ENCODE data around the gene PLA2R1.

The PLA2R1 gene

DNA sequence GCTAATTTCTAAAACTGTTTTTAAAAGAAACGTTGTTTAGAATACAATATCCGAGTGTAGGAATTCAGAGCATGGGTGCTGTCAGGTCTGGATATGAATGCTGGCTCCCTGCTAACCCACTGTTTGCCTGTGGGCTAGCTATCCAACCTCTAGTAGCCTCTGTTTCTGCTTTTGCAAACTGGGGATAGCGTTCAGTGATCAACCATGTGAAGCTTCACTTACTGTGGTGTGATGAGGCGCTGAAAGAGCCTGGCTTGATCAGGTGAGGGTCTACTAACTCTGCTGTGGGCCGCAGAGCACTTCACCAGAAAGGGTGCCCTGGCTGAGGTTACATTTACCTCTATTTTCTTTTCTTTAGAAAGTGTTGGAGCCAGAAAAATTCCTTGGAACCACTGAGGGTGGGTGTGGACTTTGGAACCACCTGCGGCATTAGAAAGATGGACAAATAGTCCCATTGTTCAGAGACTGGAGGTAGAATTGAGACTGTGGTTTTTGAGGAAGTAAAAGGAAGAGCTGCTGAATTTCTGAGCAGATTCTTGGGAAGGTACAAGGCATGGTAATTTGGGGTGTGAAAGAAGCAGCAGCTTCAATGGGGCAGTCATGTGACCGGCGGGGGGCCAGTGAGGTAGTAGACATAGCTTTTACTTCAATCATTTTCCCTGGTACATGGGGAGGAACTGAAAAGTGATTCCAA, 168.1 kb downstream of the PLA2R1 start:
- DNase-seq (ENCODE audit: low spot score), result no peak
- no peak for ATAC-seq (ENCODE audit: low read depth)
- no peaks in the 10 kb centered on the region for H3K9me3 ChIP-seq (ENCODE audit: severe bottlenecking)
- no peak overlapping the region for H3K27ac ChIP-seq (ENCODE audit: poor library complexity, severe bottlenecking)
- TF ChIP-seq, protein P1, sequence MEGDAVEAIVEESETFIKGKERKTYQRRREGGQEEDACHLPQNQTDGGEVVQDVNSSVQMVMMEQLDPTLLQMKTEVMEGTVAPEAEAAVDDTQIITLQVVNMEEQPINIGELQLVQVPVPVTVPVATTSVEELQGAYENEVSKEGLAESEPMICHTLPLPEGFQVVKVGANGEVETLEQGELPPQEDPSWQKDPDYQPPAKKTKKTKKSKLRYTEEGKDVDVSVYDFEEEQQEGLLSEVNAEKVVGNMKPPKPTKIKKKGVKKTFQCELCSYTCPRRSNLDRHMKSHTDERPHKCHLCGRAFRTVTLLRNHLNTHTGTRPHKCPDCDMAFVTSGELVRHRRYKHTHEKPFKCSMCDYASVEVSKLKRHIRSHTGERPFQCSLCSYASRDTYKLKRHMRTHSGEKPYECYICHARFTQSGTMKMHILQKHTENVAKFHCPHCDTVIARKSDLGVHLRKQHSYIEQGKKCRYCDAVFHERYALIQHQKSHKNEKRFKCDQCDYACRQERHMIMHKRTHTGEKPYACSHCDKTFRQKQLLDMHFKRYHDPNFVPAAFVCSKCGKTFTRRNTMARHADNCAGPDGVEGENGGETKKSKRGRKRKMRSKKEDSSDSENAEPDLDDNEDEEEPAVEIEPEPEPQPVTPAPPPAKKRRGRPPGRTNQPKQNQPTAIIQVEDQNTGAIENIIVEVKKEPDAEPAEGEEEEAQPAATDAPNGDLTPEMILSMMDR (IDR thresholded peaks at IDR 0.05; ENCODE audit: poor library complexity, severe bottlenecking), result no peak
- no peaks in the 10 kb centered on the region for H3K36me3 ChIP-seq (ENCODE audit: low read depth)
- H3K27me3 ChIP-seq (ENCODE audit: insufficient read depth, poor library complexity, severe bottlenecking), result no peaks in the 10 kb centered on the region
- H3K4me3 ChIP-seq (ENCODE audit: severe bottlenecking), result no peak overlapping the region
- H3K4me1 ChIP-seq (ENCODE audit: insufficient read depth, poor library complexity, severe bottlenecking), result no peaks in the 10 kb centered on the region

DNA sequence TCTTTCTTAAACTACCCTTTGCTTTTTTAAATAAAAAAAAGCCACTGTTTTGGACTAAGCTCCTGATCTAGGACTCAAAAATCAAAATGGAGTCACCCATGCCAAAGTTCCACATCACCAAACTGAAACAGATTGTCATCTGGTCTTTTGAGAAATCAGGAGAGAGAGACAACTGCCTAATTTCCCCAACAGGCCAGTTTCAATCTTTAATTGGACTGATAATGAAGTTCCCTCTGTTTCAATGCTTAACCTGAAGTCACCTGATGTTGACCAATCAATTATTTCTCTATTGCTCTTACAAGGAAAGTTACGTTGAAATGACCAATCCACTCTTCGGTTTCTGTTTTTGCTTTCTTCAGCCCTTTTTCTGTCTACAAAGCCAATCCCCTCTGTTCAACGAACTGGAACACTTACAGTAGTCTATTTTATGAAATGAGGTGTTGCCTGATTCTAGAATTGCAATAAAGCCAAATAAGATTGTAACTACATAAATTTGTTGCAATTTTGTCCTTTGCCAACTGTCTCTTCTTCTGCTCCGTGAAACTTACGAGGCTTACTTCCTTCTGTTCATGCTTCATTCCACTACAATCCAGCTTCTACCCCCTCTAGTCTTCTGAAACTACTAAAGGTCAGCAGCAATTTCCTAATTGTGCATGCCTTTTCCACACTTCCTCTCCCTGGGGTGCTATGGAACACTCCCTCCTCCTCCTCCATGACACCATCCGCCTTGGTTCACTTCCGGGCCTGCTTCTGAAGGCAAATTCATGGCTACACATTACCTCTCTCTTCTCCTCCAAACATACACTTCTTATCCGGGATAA, 169.2 kb downstream of the PLA2R1 start:
- H3K36me3 ChIP-seq (ENCODE audit: low read depth), result no peaks in the 10 kb centered on the region
- H3K27me3 ChIP-seq (ENCODE audit: insufficient read depth, poor library complexity, severe bottlenecking), result no peaks in the 10 kb centered on the region
- H3K4me3 ChIP-seq (ENCODE audit: severe bottlenecking), result no peak overlapping the region
- ATAC-seq (ENCODE audit: low read depth) (no peak), DNase-seq (ENCODE audit: low spot score) (no peak)
- H3K9me3 ChIP-seq (ENCODE audit: severe bottlenecking), result no peaks in the 10 kb centered on the region
- H3K27ac ChIP-seq (ENCODE audit: poor library complexity, severe bottlenecking), result no peak overlapping the region
- TF ChIP-seq, protein P1 (IDR thresholded peaks at IDR 0.05; ENCODE audit: poor library complexity, severe bottlenecking), result no peak
- no peaks in the 10 kb centered on the region for H3K4me1 ChIP-seq (ENCODE audit: insufficient read depth, poor library complexity, severe bottlenecking)

DNA sequence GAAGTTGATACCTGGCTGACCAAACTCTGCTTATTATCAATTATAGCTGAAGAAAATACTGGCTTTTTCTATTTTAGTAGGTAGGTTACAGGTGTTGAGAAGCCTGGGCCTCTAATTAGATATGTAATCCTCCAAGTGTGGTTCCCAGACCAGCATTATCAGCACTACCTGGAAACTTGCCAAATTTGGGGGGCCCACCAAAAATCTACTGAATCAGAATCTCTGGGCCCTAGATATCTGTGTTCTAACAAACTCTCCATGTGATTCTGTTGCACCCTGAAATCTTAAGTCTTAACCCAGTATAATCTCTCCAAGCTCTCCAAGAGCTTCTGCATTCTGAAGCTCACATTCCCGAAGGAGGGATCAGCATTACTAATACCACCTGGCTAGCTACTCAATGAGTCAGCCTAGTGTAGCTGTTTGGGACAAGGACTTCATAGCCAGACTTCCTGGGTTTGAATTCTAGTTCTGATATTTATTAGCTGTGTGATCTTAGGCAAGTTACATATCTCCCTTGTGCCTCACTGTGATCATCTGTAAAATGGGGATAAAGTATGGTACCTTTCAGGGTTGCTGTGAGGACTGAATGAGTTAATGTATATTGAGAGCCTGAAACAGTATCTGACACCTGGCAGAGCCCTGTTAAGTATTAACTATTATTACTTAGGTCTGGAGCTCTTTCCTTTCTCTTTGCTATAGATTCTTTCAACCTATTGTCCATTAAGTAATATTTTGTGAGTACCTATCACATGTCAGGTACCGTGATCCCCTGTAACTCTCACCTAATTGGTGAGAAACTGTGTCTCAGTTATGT, 170.3 kb downstream of the PLA2R1 start:
- peak; percentile 89 for ATAC-seq (ENCODE audit: low read depth)
- TF ChIP-seq, protein P1 (IDR thresholded peaks at IDR 0.05; ENCODE audit: poor library complexity, severe bottlenecking), result no peak
- H3K4me3 ChIP-seq (ENCODE audit: severe bottlenecking), result no peak overlapping the region

DNA sequence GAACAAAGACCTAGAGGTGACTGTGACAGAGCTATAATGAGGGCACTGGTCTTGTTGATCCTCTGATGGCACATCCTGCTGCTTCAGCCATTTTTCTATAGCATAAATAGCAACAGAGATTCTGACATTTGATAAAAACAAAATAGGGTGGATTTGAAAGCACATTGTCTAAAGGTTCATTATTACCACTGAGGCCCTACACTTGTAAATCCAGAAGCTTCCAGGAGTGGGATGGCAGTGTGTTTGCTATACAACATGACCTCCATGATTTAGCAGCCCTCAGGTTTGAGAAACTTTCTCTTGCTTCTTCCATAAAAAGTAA, 171.2 kb downstream of the PLA2R1 start:
- H3K4me1 ChIP-seq (ENCODE audit: insufficient read depth, poor library complexity, severe bottlenecking), result no peaks in the 10 kb centered on the region

More for the DNA sequence above, 170.3 kb downstream of the PLA2R1 start:
- DNase-seq (ENCODE audit: low spot score), result no peak
- Histone ChIP-seq H3K27ac (ENCODE audit: poor library complexity, severe bottlenecking) (no peak overlapping the region), H3K9me3 (ENCODE audit: severe bottlenecking) (no peaks in the 10 kb centered on the region), H3K4me1 (ENCODE audit: insufficient read depth, poor library complexity, severe bottlenecking) (no peaks in the 10 kb centered on the region), H3K36me3 (ENCODE audit: low read depth) (no peaks in the 10 kb centered on the region), H3K27me3 (ENCODE audit: insufficient read depth, poor library complexity, severe bottlenecking) (no peaks in the 10 kb centered on the region)

More for the DNA sequence above, 171.2 kb downstream of the PLA2R1 start:
- Histone ChIP-seq H3K4me3 (ENCODE audit: severe bottlenecking) (no peak overlapping the region), H3K36me3 (ENCODE audit: low read depth) (no peaks in the 10 kb centered on the region), H3K9me3 (ENCODE audit: severe bottlenecking) (no peaks in the 10 kb centered on the region), H3K27me3 (ENCODE audit: insufficient read depth, poor library complexity, severe bottlenecking) (no peaks in the 10 kb centered on the region), H3K27ac (ENCODE audit: poor library complexity, severe bottlenecking) (no peak overlapping the region)
- TF ChIP-seq, protein P1 (IDR thresholded peaks at IDR 0.05; ENCODE audit: poor library complexity, severe bottlenecking), result no peak
- DNase-seq (ENCODE audit: low spot score) (no peak), ATAC-seq (ENCODE audit: low read depth) (no peak)
